ENCODE data around the gene GRHL1. TPM values are rescaled to one million over a fixed set of nuclear protein-coding genes. Genes with fewer than 3 reads are reported as not detected.

GRHL1 gene
- polyA plus RNA-seq, 1 of the 3 experiments (the other 2 are of a cell fraction) = 1.0 TPM

DNA sequence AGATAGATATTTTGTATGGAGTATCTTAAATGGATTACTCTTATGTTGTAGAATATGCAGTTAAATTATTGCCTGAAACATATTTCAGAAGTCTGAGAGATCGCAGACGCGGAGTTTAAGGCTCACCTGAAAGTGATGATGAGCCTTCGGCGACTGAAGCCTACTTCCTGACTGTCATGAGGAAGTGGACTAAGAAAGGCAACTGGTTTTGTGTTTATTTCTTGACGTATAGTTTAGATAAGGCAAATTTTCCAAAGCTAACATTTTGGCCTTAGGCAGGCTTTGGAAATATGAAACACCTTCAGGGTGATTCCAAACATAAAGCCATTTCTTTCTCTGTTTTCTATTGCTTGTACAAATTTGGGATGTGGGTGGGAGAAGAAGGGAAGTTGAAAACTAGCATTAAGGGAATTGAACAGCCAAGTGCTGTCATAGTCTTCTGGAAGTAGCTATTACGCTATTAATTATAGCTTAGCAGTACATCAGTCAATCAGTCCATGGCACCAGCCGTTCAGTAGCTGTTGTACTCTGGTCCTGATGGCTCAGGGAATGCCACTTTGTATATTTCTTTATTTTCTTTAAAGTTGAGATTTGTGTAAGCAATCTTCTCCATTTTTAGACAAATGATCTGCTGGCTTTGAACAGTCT lies 1.5 kb downstream of the GRHL1 start:
- Histone ChIP-seq H3K9me3 (no peaks in the 10 kb centered on the region), H3K79me2 (ENCODE audit: insufficient read depth) (no peaks in the 10 kb centered on the region), H3K36me3 (replicated peaks in 1 of 2; ENCODE audit: control insufficient read depth in 1 of 2, insufficient read depth in 2 of 2, low read length in 1 of 2) (no peaks in the 10 kb centered on the region), H4K20me1 (ENCODE audit: insufficient read depth) (no peaks in the 10 kb centered on the region), H3F3A (replicated peaks; ENCODE audit: insufficient read depth) (no peaks in the 10 kb centered on the region), H3K4me2 (no peak overlapping the region), H3K4me1 (ENCODE audit: control insufficient read depth in 1 of 2, insufficient read depth in 2 of 2, low read depth in 1 of 2, low read length in 1 of 2) (peaks cover 0 to 7% of the 10 kb centered on the region in 2 experiments; a peak in 2 of 4 replicates), H3K9ac (no peak overlapping the region), H3K9me2 (no peaks in the 10 kb centered on the region), H3K27ac (ENCODE audit: low read depth in 2 of 2, low read length in 1 of 2) (no peak overlapping the region), H3K27me3 (ENCODE audit: insufficient read depth) (no peaks in the 10 kb centered on the region), H2AFZ (ENCODE audit: low read depth) (no peak overlapping the region), H3K4me3 (ENCODE audit: low read depth in 2 of 2, low read length in 1 of 2) (no peak overlapping the region)
- no peak for TF ChIP-seq SMC3 (IDR thresholded peaks at IDR 0.05; ENCODE audit: low read depth, low read length)
- TF ChIP-seq NRF1 (IDR thresholded peaks at IDR 0.05; ENCODE audit: low read depth, low read length) = no peak
- TF ChIP-seq GATA2 (CRISPR knock-in tag; IDR thresholded peaks at IDR 0.05) = no peak
- TF ChIP-seq MEF2A (IDR thresholded peaks at IDR 0.05; ENCODE audit: borderline replicate concordance, low read depth) = no peak
- ChIA-PET POLR2A (no interaction called here), CTCF (interaction anchor here (0.9 to 1.8 kb wide), 7 partner anchors 10 to 154 kb away, joined by 3 to 6 read pairs (median 3); no protein-coding TSS in a partner anchor)
- no peak for DNase-seq
- WGBS (ENCODE audit: low lambda C conversion rate) = 93% methylated on average over 8 of the region's 8 CpGs

DNA sequence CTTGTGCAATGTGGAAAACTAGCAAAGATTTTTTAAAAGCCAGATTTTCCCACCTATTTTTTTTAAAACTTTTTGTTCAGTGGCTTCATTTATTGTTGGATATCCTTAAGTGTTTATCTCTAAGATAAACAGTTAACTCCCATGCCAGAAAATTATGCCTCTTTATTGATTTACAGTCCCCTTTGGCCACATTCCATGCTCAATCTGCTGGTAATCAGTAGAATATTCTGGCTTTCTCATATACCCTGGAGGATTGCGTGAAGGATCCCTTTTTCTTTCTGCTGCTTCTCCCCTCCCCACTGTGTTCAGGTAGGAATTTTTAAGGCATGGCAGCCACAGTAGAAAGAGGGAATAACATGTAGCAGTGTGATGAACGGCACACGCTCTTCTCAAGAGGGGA lies 2.6 kb downstream of the GRHL1 start:
- no peak; a peak in 1 of 4 replicates for TF ChIP-seq EP300 (IDR thresholded peaks at IDR 0.05; ENCODE audit: borderline replicate concordance in 1 of 2, low read depth in 1 of 2, low read length in 1 of 2)
- TF ChIP-seq EZH2phosphoT487 (IDR thresholded peaks at IDR 0.05; ENCODE audit: borderline replicate concordance, low read depth) = no peak

DNA sequence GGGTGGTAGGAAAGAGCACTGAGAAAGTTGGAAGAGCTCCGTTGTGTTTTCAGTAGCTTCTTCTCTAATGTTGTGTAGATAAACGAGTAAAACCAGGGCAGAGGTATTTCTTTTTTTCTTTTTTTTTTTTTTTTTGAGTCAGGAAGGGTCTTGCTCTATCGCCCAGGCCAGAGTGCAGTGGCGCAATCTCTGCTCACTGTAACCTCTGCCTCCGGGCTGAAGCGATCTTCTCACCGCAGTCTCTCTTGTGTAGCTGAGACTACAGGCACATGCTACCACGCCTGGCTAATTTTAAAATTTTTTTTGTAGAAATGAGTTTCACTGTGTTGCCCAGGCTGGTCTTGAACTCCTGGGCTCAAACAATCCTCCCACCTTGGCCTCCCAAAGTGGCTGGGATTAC lies 6.6 kb downstream of the GRHL1 start:
- no peaks in the 10 kb centered on the region for H3K79me2 ChIP-seq (ENCODE audit: insufficient read depth)
- no peaks in the 10 kb centered on the region for H3K27me3 ChIP-seq (ENCODE audit: insufficient read depth)
- no peak overlapping the region for H3K4me2 ChIP-seq
- H3K36me3 ChIP-seq (replicated peaks in 1 of 2; ENCODE audit: control insufficient read depth in 1 of 2, insufficient read depth in 2 of 2, low read length in 1 of 2) = no peaks in the 10 kb centered on the region
- POLR2A ChIA-PET = interaction anchor here (0.6 kb wide), 1 partner anchor 8 kb away, joined by 3 read pairs; no protein-coding TSS in a partner anchor
- no peak overlapping the region for H3K4me3 ChIP-seq (ENCODE audit: low read depth in 2 of 2, low read length in 1 of 2)
- H3K27ac ChIP-seq (ENCODE audit: low read depth in 2 of 2, low read length in 1 of 2) = no peak overlapping the region
- H3K4me1 ChIP-seq (ENCODE audit: control insufficient read depth in 1 of 2, insufficient read depth in 2 of 2, low read depth in 1 of 2, low read length in 1 of 2) = peaks cover 0 to 14% of the 10 kb centered on the region in 2 experiments; a peak in 2 of 4 replicates
- no peaks in the 10 kb centered on the region for H3F3A ChIP-seq (replicated peaks; ENCODE audit: insufficient read depth)
- no peaks in the 10 kb centered on the region for H3K9me3 ChIP-seq
- CTCF ChIA-PET = interaction anchor here (0.5 to 1.8 kb wide), 2 partner anchors 26 to 115 kb away, joined by 3 to 4 read pairs; partner anchors contain the start of gene TAF1B
- DNase-seq = no peak
- no peak overlapping the region for H2AFZ ChIP-seq (ENCODE audit: low read depth)
- 93% methylated on average over 8 of the region's 8 CpGs for WGBS (ENCODE audit: low lambda C conversion rate)
- H4K20me1 ChIP-seq (ENCODE audit: insufficient read depth) = no peaks in the 10 kb centered on the region
- TF ChIP-seq TEAD4 (IDR thresholded peaks at IDR 0.05; ENCODE audit: borderline replicate concordance, insufficient read depth) (no peak), RXRA (IDR thresholded peaks at IDR 0.05; ENCODE audit: borderline replicate concordance, low read depth) (no peak), RAD21 (IDR thresholded peaks at IDR 0.05; ENCODE audit: low read length) (no peak), NRF1 (IDR thresholded peaks at IDR 0.05; ENCODE audit: low read depth, low read length) (no peak), ELF1 (IDR thresholded peaks at IDR 0.05) (no peak), SMC3 (IDR thresholded peaks at IDR 0.05; ENCODE audit: low read depth, low read length) (no peak), RCOR1 (IDR thresholded peaks at IDR 0.05; ENCODE audit: low read length) (no peak)
- TF ChIP-seq, protein P1, sequence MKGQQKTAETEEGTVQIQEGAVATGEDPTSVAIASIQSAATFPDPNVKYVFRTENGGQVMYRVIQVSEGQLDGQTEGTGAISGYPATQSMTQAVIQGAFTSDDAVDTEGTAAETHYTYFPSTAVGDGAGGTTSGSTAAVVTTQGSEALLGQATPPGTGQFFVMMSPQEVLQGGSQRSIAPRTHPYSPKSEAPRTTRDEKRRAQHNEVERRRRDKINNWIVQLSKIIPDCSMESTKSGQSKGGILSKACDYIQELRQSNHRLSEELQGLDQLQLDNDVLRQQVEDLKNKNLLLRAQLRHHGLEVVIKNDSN (IDR thresholded peaks at IDR 0.05; ENCODE audit: borderline replicate concordance, low read depth) = no peak
- TF ChIP-seq, protein P2, sequence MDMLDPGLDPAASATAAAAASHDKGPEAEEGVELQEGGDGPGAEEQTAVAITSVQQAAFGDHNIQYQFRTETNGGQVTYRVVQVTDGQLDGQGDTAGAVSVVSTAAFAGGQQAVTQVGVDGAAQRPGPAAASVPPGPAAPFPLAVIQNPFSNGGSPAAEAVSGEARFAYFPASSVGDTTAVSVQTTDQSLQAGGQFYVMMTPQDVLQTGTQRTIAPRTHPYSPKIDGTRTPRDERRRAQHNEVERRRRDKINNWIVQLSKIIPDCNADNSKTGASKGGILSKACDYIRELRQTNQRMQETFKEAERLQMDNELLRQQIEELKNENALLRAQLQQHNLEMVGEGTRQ (IDR thresholded peaks at IDR 0.05; ENCODE audit: borderline replicate concordance, low read depth, low read length) = no peak
- H3K9ac ChIP-seq = no peak overlapping the region
- H3K9me2 ChIP-seq = no peaks in the 10 kb centered on the region

More for the DNA sequence above, 2.6 kb downstream of the GRHL1 start:
- no peak overlapping the region for H2AFZ ChIP-seq (ENCODE audit: low read depth)
- H3K9ac ChIP-seq = no peak overlapping the region
- H3K27ac ChIP-seq (ENCODE audit: low read depth in 2 of 2, low read length in 1 of 2) = no peak overlapping the region
- no peaks in the 10 kb centered on the region for H3F3A ChIP-seq (replicated peaks; ENCODE audit: insufficient read depth)
- no peaks in the 10 kb centered on the region for H4K20me1 ChIP-seq (ENCODE audit: insufficient read depth)
- H3K4me1 ChIP-seq (ENCODE audit: control insufficient read depth in 1 of 2, insufficient read depth in 2 of 2, low read depth in 1 of 2, low read length in 1 of 2) = peaks cover 0 to 7% of the 10 kb centered on the region in 2 experiments; a peak in 2 of 4 replicates
- ChIA-PET CTCF (interaction anchor here (1.7 kb wide), 1 partner anchor 118 kb away, joined by 6 read pairs; no protein-coding TSS in a partner anchor), POLR2A (no interaction called here)
- H3K9me3 ChIP-seq = no peaks in the 10 kb centered on the region
- no peak overlapping the region for H3K4me2 ChIP-seq
- no peak overlapping the region for H3K4me3 ChIP-seq (ENCODE audit: low read depth in 2 of 2, low read length in 1 of 2)
- H3K9me2 ChIP-seq = no peaks in the 10 kb centered on the region
- DNase-seq = no peak
- H3K27me3 ChIP-seq (ENCODE audit: insufficient read depth) = no peaks in the 10 kb centered on the region
- H3K79me2 ChIP-seq (ENCODE audit: insufficient read depth) = no peaks in the 10 kb centered on the region
- 91% methylated on average over 3 of the region's 3 CpGs for WGBS (ENCODE audit: low lambda C conversion rate)
- no peaks in the 10 kb centered on the region for H3K36me3 ChIP-seq (replicated peaks in 1 of 2; ENCODE audit: control insufficient read depth in 1 of 2, insufficient read depth in 2 of 2, low read length in 1 of 2)

Measured in SK-N-SH (cell line).